HCT116 (cell line): ENCODE data around the gene FAM174A. TPM values are rescaled to one million over a fixed set of nuclear protein-coding genes. Genes with fewer than 3 reads are reported as not detected.

Experiments
- ATAC-seq: fragments of 200-7000 bp; cut with Tn5 transposase; 2 replicates; pipeline ENCODE4 v1.9.1; 2020; ENCODE audit warnings: mild to moderate bottlenecking, moderate library complexity
- BruUV-seq: library from RNA; stranded (reverse); fragments of 400-500 nt; replicated peaks from 2 replicates; lab custom pipeline; 2021; lab: Mats Ljungman, UMichigan
- CTCF ChIA-PET: fragments of 300-600 bp; sonication (Branson Sonifier 250); formaldehyde crosslinking; loops from one replicate; lab custom pipeline; 2021; ENCODE audit warnings: antibody characterized with exemption; lab: Charles Lee
- POLR2A ChIA-PET: fragments of 300-600, 350-600 bp; sonication (Branson Sonifier 250); formaldehyde crosslinking; loops from one replicate; lab custom pipeline; 2021; ENCODE audit warnings: antibody characterized with exemption; lab: Charles Lee
- RAD21 ChIA-PET, 2 experiments: fragments of 300-600 bp; sonication (Branson Sonifier 250); formaldehyde crosslinking; loops; one replicate each; lab custom pipeline; 2023; ENCODE audit warnings: low total read pairs in 2 of 2; ENCODE audit not compliant: uncharacterized antibody in 2 of 2, unreplicated experiment in 2 of 2, low non-redundant PET in 1 of 2; lab: Charles Lee
- DNase-seq: peaks from one replicate; pipeline ENCODE4 v3.0.0-alpha.2; 2010; ENCODE audit warnings: low read depth, low spot score
- H2AFZ ChIP-seq: fragments of 200-600 bp; shearing (Covaris generic), sonication (generic); 2 replicates; pipeline ENCODE4 v1.6.1; 2017; ENCODE audit warnings: low read depth, mixed run types, mixed read lengths, antibody characterized with exemption, low read length; ENCODE audit not compliant: poor library complexity, severe bottlenecking
- H3K27ac ChIP-seq: 2 replicates; pipeline ENCODE4 v1.5.1; 2012; ENCODE audit warnings: low read depth, low read length
- H3K27me3 ChIP-seq: fragments of 200-600 bp; sonication (generic); 2 replicates; pipeline ENCODE4 v1.6.1; 2016; ENCODE audit warnings: mixed run types, low read length, mixed read lengths; ENCODE audit not compliant: insufficient read depth
- H3K36me3 ChIP-seq, 2 experiments: fragments of 200-500 bp in 1 of 2; fragments of 200-600 bp in 1 of 2; sonication (Bioruptor generic) in 1 of 2; sonication (generic) in 1 of 2; 2 replicates each; pipeline versions ENCODE4 v1.5.1 to v1.6.1; 2014 to 2016; ENCODE audit warnings: low read length in 2 of 2, inconsistent platforms in 1 of 2, mixed read lengths in 1 of 2, mixed run types in 1 of 2; ENCODE audit not compliant: insufficient read depth in 2 of 2, control insufficient read depth in 1 of 2
- H3K4me1 ChIP-seq, 2 experiments: fragments of 200-600 bp in 1 of 2; sonication (generic) in 1 of 2; 2 replicates each; pipeline versions ENCODE4 v1.5.1 to v1.6.1; 2012 to 2017; ENCODE audit warnings: low read length in 2 of 2, inconsistent platforms in 1 of 2, mild to moderate bottlenecking in 1 of 2, mixed read lengths in 1 of 2, mixed run types in 1 of 2, moderate library complexity in 1 of 2; ENCODE audit not compliant: insufficient read depth in 2 of 2, control insufficient read depth in 1 of 2
- H3K4me2 ChIP-seq: fragments of 200-600 bp; sonication (generic); 2 replicates; pipeline ENCODE4 v1.6.1; 2017; ENCODE audit warnings: mixed run types, low read length, mixed read lengths
- H3K4me3 ChIP-seq, 2 experiments: fragments of 200-600 bp in 1 of 2; sonication (generic) in 1 of 2; replicated peaks in 1 of 2; 2 replicates each; pipeline ENCODE4 v1.5.1; 2011 to 2016; ENCODE audit warnings: low read length in 2 of 2, control low read depth in 1 of 2, low read depth in 1 of 2, mild to moderate bottlenecking in 1 of 2, mixed read lengths in 1 of 2, mixed run types in 1 of 2
- H3K79me2 ChIP-seq: fragments of 200-600 bp; sonication (generic); 2 replicates; pipeline ENCODE4 v1.6.1; 2017; ENCODE audit warnings: mild to moderate bottlenecking, mixed run types, low read length, moderate library complexity, mixed read lengths; ENCODE audit not compliant: insufficient read depth
- H3K9ac ChIP-seq: fragments of 200-600 bp; sonication (generic); 2 replicates; pipeline ENCODE4 v1.6.1; 2016; ENCODE audit warnings: low read length, mixed read lengths
- H3K9me2 ChIP-seq: fragments of 200-600 bp; sonication (generic), shearing (Covaris generic); 2 replicates; pipeline ENCODE4 v1.6.1; 2017; ENCODE audit warnings: mixed run types, mild to moderate bottlenecking, moderate library complexity; ENCODE audit not compliant: insufficient read depth
- H3K9me3 ChIP-seq, 2 experiments: fragments of 200-500 bp in 1 of 2; fragments of 200-600 bp in 1 of 2; sonication (Bioruptor generic) in 1 of 2; sonication (generic) in 1 of 2; 2 replicates each; pipeline ENCODE4 v1.6.1; 2014 to 2017; ENCODE audit warnings: low read length in 2 of 2, mixed read lengths in 2 of 2, inconsistent platforms in 1 of 2, low read depth in 1 of 2, mild to moderate bottlenecking in 1 of 2, mixed run types in 1 of 2, moderate library complexity in 1 of 2; ENCODE audit not compliant: control insufficient read depth in 1 of 2, insufficient read depth in 1 of 2
- H4K20me1 ChIP-seq: fragments of 200-600 bp; sonication (generic), shearing (Covaris generic); 2 replicates; pipeline ENCODE4 v1.6.1; 2017; ENCODE audit warnings: mixed run types, mild to moderate bottlenecking, moderate library complexity; ENCODE audit not compliant: insufficient read depth
- CBX3 ChIP-seq: IDR thresholded peaks from 2 replicates; pipeline ENCODE4 v1.6.1; 2012; ENCODE audit warnings: low read depth
- CEBPB ChIP-seq: IDR thresholded peaks from 2 replicates; pipeline ENCODE4 v1.6.1; 2012; ENCODE audit warnings: low read depth
- EGR1 ChIP-seq: IDR thresholded peaks from 2 replicates; pipeline ENCODE4 v1.6.1; 2012; ENCODE audit warnings: low read depth
- ELF1 ChIP-seq: IDR thresholded peaks from 2 replicates; pipeline ENCODE4 v1.6.1; 2012; ENCODE audit warnings: low read depth, borderline replicate concordance
- EZH2 ChIP-seq: fragments of 200-600 bp; sonication (generic); IDR thresholded peaks from 2 replicates; pipeline ENCODE4 v1.6.1; 2017; ENCODE audit warnings: antibody characterized with exemption, mixed run types
- EZH2phosphoT487 ChIP-seq: fragments of 200-600 bp; IDR thresholded peaks from 2 replicates; pipeline ENCODE4 v1.6.1; 2018; ENCODE audit warnings: antibody characterized with exemption, borderline replicate concordance
- FOSL1 ChIP-seq: IDR thresholded peaks from 2 replicates; pipeline ENCODE4 v1.6.1; 2012; ENCODE audit warnings: low read depth
- POLR2A ChIP-seq: IDR thresholded peaks from 2 replicates; pipeline ENCODE4 v1.7.0; 2011; ENCODE audit warnings: borderline replicate concordance; ENCODE audit not compliant: insufficient read depth, insufficient read length; ENCODE audit errors: extremely low read depth
- RAD21 ChIP-seq: IDR thresholded peaks from 2 replicates; pipeline ENCODE4 v1.6.1; 2012; ENCODE audit warnings: low read depth, mild to moderate bottlenecking
- REST ChIP-seq: IDR thresholded peaks from 2 replicates; pipeline ENCODE4 v1.6.1; 2012; ENCODE audit warnings: low read depth
- SIN3A ChIP-seq: IDR thresholded peaks from 2 replicates; pipeline ENCODE4 v1.6.1; 2012; ENCODE audit warnings: low read depth
- SP1 ChIP-seq: IDR thresholded peaks from 2 replicates; pipeline ENCODE4 v1.6.1; 2012; ENCODE audit warnings: low read depth
- ZBTB33 ChIP-seq: IDR thresholded peaks from 2 replicates; pipeline ENCODE4 v1.6.1; 2011; ENCODE audit warnings: mild to moderate bottlenecking, low read length, moderate library complexity; ENCODE audit not compliant: insufficient replicate concordance; ENCODE audit errors: extremely low read depth
- ZFX ChIP-seq: fragments of 450-650 bp; IDR thresholded peaks from 2 replicates; pipeline ENCODE4 v1.6.1; 2017
- intact Hi-C: fragments of 100-400 bp; cut with micrococcal nuclease; formaldehyde crosslinking; loops from 2 replicates; pipeline ENCODE4 v1.10.0; 2022
- total RNA-seq: library from RNA; stranded (reverse); gene quantifications from one replicate; pipeline ENCODE4 v1.2.1, GENCODE V29; 2021; ENCODE audit not compliant: unreplicated experiment
- TF ChIP-seq, protein P1 (sequence below): IDR thresholded peaks from 2 replicates; pipeline ENCODE4 v1.6.1; 2012
- TF ChIP-seq, protein P2 (sequence below), 3 experiments: fragments of 200-600 bp in 1 of 3; sonication (generic) in 1 of 3; IDR thresholded peaks in 2 of 3; conservative IDR thresholded peaks in 1 of 3; 2 replicates each; pipeline ENCODE4 v1.5.1; 2012 to 2017; ENCODE audit warnings: low read depth in 2 of 3, low read length in 2 of 3, antibody characterized with exemption in 1 of 3, borderline replicate concordance in 1 of 3, control low read depth in 1 of 3, mild to moderate bottlenecking in 1 of 3, mixed read lengths in 1 of 3, mixed run types in 1 of 3, moderate library complexity in 1 of 3; ENCODE audit not compliant: insufficient read depth in 1 of 3

FAM174A gene
- total RNA-seq, 1 experiment from 2014 or later, result 8.6 TPM

- POLR2A ChIA-PET, result no interaction called here
- H3K4me2 ChIP-seq, result no peak overlapping the region
- no peak overlapping the region for H3K9ac ChIP-seq
- H3K4me3 ChIP-seq, result no peak overlapping the region
- CTCF ChIA-PET, result no interaction called here
- RAD21 ChIA-PET, result no interaction called here
- ATAC-seq (no peak), DNase-seq (no peak)
- H3K27me3 ChIP-seq, result no peaks in the 10 kb centered on the region
- no peaks in the 10 kb centered on the region for H3K9me2 ChIP-seq
- intact Hi-C loops, result no loop called here
- no peak overlapping the region for H2AFZ ChIP-seq
- no TSS peak for BruUV-seq
- H4K20me1 ChIP-seq, result no peaks in the 10 kb centered on the region
- H3K79me2 ChIP-seq, result no peaks in the 10 kb centered on the region
- no peaks in the 10 kb centered on the region for H3K9me3 ChIP-seq
- H3K36me3 ChIP-seq, result no peaks in the 10 kb centered on the region
- TF ChIP-seq EZH2 (no peak), CBX3 (no peak), RAD21 (no peak), ZBTB33 (no peak), SIN3A (no peak), POLR2A (no peak), CEBPB (no peak), EZH2phosphoT487 (no peak), REST (no peak), ZFX (no peak), FOSL1 (no peak), SP1 (no peak), EGR1 (no peak), ELF1 (no peak)
- TF ChIP-seq, protein P1, sequence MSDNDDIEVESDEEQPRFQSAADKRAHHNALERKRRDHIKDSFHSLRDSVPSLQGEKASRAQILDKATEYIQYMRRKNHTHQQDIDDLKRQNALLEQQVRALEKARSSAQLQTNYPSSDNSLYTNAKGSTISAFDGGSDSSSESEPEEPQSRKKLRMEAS, result no peak
- TF ChIP-seq, protein P2, sequence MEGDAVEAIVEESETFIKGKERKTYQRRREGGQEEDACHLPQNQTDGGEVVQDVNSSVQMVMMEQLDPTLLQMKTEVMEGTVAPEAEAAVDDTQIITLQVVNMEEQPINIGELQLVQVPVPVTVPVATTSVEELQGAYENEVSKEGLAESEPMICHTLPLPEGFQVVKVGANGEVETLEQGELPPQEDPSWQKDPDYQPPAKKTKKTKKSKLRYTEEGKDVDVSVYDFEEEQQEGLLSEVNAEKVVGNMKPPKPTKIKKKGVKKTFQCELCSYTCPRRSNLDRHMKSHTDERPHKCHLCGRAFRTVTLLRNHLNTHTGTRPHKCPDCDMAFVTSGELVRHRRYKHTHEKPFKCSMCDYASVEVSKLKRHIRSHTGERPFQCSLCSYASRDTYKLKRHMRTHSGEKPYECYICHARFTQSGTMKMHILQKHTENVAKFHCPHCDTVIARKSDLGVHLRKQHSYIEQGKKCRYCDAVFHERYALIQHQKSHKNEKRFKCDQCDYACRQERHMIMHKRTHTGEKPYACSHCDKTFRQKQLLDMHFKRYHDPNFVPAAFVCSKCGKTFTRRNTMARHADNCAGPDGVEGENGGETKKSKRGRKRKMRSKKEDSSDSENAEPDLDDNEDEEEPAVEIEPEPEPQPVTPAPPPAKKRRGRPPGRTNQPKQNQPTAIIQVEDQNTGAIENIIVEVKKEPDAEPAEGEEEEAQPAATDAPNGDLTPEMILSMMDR (IDR thresholded peaks at IDR 0.05 in 2 of 3, conservative IDR thresholded peaks at IDR 0.05 in 1 of 3; ENCODE audit: borderline replicate concordance in 1 of 3, insufficient read depth in 1 of 3, low read depth in 2 of 3, low read length in 2 of 3), result no peak
- TF ChIP-seq, all 23 proteins: peak for 0
- H3K27ac ChIP-seq, result no peak overlapping the region
- no peaks in the 10 kb centered on the region; a peak in 1 of 4 replicates for H3K4me1 ChIP-seq
Observed at GRCh38 chr5:100539519-100539918, 4.3 kb downstream of the FAM174A start.
